ENCODE results near the gene RUNX1.

Gene RUNX1

GRCh38 chr21:34988625-34989024 lies 60.5 kb downstream of the RUNX1 start:
- H3K4me2 ChIP-seq (ENCODE audit: low read length): no peak overlapping the region
- no peaks in the 10 kb centered on the region for H3K27me3 ChIP-seq (ENCODE audit: control insufficient read depth, insufficient read depth, low read length)
- no peaks in the 10 kb centered on the region for H3K9me3 ChIP-seq (ENCODE audit: control insufficient read depth, low read length)
- no peak overlapping the region for H2AFZ ChIP-seq
- H3K4me3 ChIP-seq (ENCODE audit: low read depth, low read length): no peak overlapping the region
- H3K36me3 ChIP-seq (ENCODE audit: control insufficient read depth, insufficient read depth, low read length): no peaks in the 10 kb centered on the region
- H3K4me1 ChIP-seq: no peaks in the 10 kb centered on the region
- no peaks in the 10 kb centered on the region for H3K79me2 ChIP-seq
- no peak for TF ChIP-seq CTCF (IDR thresholded peaks at IDR 0.05)
- no peak overlapping the region for H3K9ac ChIP-seq
- H3K27ac ChIP-seq: no peak overlapping the region

GRCh38 chr21:34988139-34988538 lies 61.0 kb downstream of the RUNX1 start:
- no peak overlapping the region for H2AFZ ChIP-seq
- no peak overlapping the region for H3K27ac ChIP-seq
- no peak overlapping the region for H3K4me3 ChIP-seq (ENCODE audit: low read depth, low read length)
- TF ChIP-seq CTCF (IDR thresholded peaks at IDR 0.05): no peak
- H3K9me3 ChIP-seq (ENCODE audit: control insufficient read depth, low read length): no peaks in the 10 kb centered on the region
- H3K4me1 ChIP-seq: no peaks in the 10 kb centered on the region
- no peaks in the 10 kb centered on the region for H3K36me3 ChIP-seq (ENCODE audit: control insufficient read depth, insufficient read depth, low read length)
- H3K79me2 ChIP-seq: no peaks in the 10 kb centered on the region
- H3K9ac ChIP-seq: no peak overlapping the region
- H3K27me3 ChIP-seq (ENCODE audit: control insufficient read depth, insufficient read depth, low read length): no peaks in the 10 kb centered on the region
- H3K4me2 ChIP-seq (ENCODE audit: low read length): no peak overlapping the region

GRCh38 chr21:34987501-34988072 lies 61.5 kb downstream of the RUNX1 start:
- no peaks in the 10 kb centered on the region for H3K27me3 ChIP-seq (ENCODE audit: control insufficient read depth, insufficient read depth, low read length)
- no peaks in the 10 kb centered on the region for H3K79me2 ChIP-seq
- no peak overlapping the region for H3K9ac ChIP-seq
- H3K36me3 ChIP-seq (ENCODE audit: control insufficient read depth, insufficient read depth, low read length): no peaks in the 10 kb centered on the region
- no peak overlapping the region for H3K4me3 ChIP-seq (ENCODE audit: low read depth, low read length)
- H3K9me3 ChIP-seq (ENCODE audit: control insufficient read depth, low read length): no peaks in the 10 kb centered on the region
- H2AFZ ChIP-seq: no peak overlapping the region
- TF ChIP-seq CTCF (IDR thresholded peaks at IDR 0.05): no peak
- H3K4me2 ChIP-seq (ENCODE audit: low read length): no peak overlapping the region
- no peak overlapping the region for H3K27ac ChIP-seq
- H3K4me1 ChIP-seq: no peaks in the 10 kb centered on the region

- TF ChIP-seq CTCF (IDR thresholded peaks at IDR 0.05): no peak
- no peak overlapping the region for H3K4me3 ChIP-seq (ENCODE audit: low read depth, low read length)
- H3K27ac ChIP-seq: no peak overlapping the region
- H3K9ac ChIP-seq: no peak overlapping the region
- H3K79me2 ChIP-seq: no peaks in the 10 kb centered on the region
- H3K27me3 ChIP-seq (ENCODE audit: control insufficient read depth, insufficient read depth, low read length): no peaks in the 10 kb centered on the region
- no peaks in the 10 kb centered on the region for H3K9me3 ChIP-seq (ENCODE audit: control insufficient read depth, low read length)
- no peaks in the 10 kb centered on the region for H3K36me3 ChIP-seq (ENCODE audit: control insufficient read depth, insufficient read depth, low read length)
- no peaks in the 10 kb centered on the region for H3K4me1 ChIP-seq
- H2AFZ ChIP-seq: no peak overlapping the region
- no peak overlapping the region for H3K4me2 ChIP-seq (ENCODE audit: low read length)
These were observed 62.3 kb downstream of the RUNX1 start for GRCh38 chr21:34986561-34987500.
